ENCODE measurements around the gene RAB11FIP4.

- TF ChIP-seq EZH2 (IDR thresholded peaks at IDR 0.05; ENCODE audit: insufficient read depth, poor library complexity, severe bottlenecking), result no peak
- TF ChIP-seq EZH2phosphoT487 (IDR thresholded peaks at IDR 0.05; ENCODE audit: insufficient read depth, low read depth), result no peak
Observed at GRCh38 chr17:31534223-31534888, 142.9 kb downstream of the RAB11FIP4 start.
